Neural cell (in vitro differentiated cells): ENCODE data around the gene MUC5B. TPM values are rescaled to one million over a fixed set of nuclear protein-coding genes. Genes with fewer than 3 reads are reported as not detected.

Experiments
- H2AFZ ChIP-seq: fragments of 200-600, 300-800 bp; sonication (generic), shearing (Covaris generic); 2 replicates; pipeline ENCODE4 v1.6.0; 2014; ENCODE audit warnings: low read depth, mild to moderate bottlenecking, antibody characterized with exemption, low read length, moderate library complexity
- H3F3A ChIP-seq: fragments of 200-600 bp; shearing (Covaris generic); 2 replicates; pipeline ENCODE4 v1.6.1; 2016; ENCODE audit warnings: mild to moderate bottlenecking, moderate library complexity, mixed read lengths, antibody characterized with exemption, low read length; ENCODE audit not compliant: insufficient read depth, poor library complexity, severe bottlenecking
- H3K27ac ChIP-seq: fragments of 200-600, 300-800 bp; sonication (generic), shearing (Covaris generic); 2 replicates; pipeline ENCODE4 v1.5.1; 2014; ENCODE audit warnings: mild to moderate bottlenecking, low read length, moderate library complexity
- H3K27me3 ChIP-seq: fragments of 300-800, 200-600 bp; sonication (generic), shearing (Covaris generic); 2 replicates; pipeline ENCODE4 v1.6.0; 2014; ENCODE audit warnings: mild to moderate bottlenecking, low read depth, low read length, moderate library complexity; ENCODE audit not compliant: insufficient read depth
- H3K36me3 ChIP-seq: fragments of 300-800, 200-600 bp; sonication (generic), shearing (Covaris generic); 2 replicates; pipeline ENCODE4 v1.5.1; 2014; ENCODE audit warnings: mild to moderate bottlenecking, antibody characterized with exemption, low read length, moderate library complexity; ENCODE audit not compliant: insufficient read depth
- H3K4me2 ChIP-seq: fragments of 300-800, 200-600 bp; sonication (generic), shearing (Covaris generic); 2 replicates; pipeline ENCODE4 v1.6.0; 2014; ENCODE audit warnings: mild to moderate bottlenecking, low read length
- H3K4me3 ChIP-seq: fragments of 300-800, 200-600 bp; sonication (generic), shearing (Covaris generic); 2 replicates; pipeline ENCODE4 v1.5.1; 2014; ENCODE audit warnings: mild to moderate bottlenecking, low read length, moderate library complexity
- H3K79me2 ChIP-seq: fragments of 200-600 bp; shearing (Covaris generic); replicated peaks from 2 replicates; pipeline ENCODE4 v1.6.0; 2014; ENCODE audit warnings: mild to moderate bottlenecking, low read length, moderate library complexity; ENCODE audit not compliant: insufficient read depth
- H3K9ac ChIP-seq: fragments of 300-800, 200-600 bp; sonication (generic), shearing (Covaris generic); 2 replicates; pipeline ENCODE4 v1.6.1; 2016; ENCODE audit warnings: mild to moderate bottlenecking, low read length, mixed read lengths
- H3K9me2 ChIP-seq: fragments of 200-600 bp; shearing (Covaris generic); 2 replicates; pipeline ENCODE4 v1.6.1; 2016; ENCODE audit warnings: mild to moderate bottlenecking, low read length, mixed read lengths; ENCODE audit not compliant: insufficient read depth
- H3K9me3 ChIP-seq: fragments of 200-600, 300-800 bp; sonication (generic), shearing (Covaris generic); 2 replicates; pipeline ENCODE4 v1.6.1; 2016; ENCODE audit warnings: mild to moderate bottlenecking, mixed run types, low read length, moderate library complexity, mixed read lengths
- H4K20me1 ChIP-seq: fragments of 200-600 bp; shearing (Covaris generic); 2 replicates; pipeline ENCODE4 v1.6.1; 2016; ENCODE audit warnings: mild to moderate bottlenecking, mixed run types; ENCODE audit not compliant: insufficient read depth
- CTCF ChIP-seq: fragments of 450-650 bp; IDR thresholded peaks from 2 replicates; pipeline ENCODE4 v1.5.1; 2014; ENCODE audit warnings: antibody characterized with exemption, mild to moderate bottlenecking, moderate library complexity; ENCODE audit not compliant: poor library complexity, severe bottlenecking
- EP300 ChIP-seq: fragments of 450-650 bp; conservative IDR thresholded peaks from 2 replicates; pipeline ENCODE4 v1.6.1; 2014; ENCODE audit warnings: antibody characterized with exemption, mild to moderate bottlenecking, moderate library complexity; ENCODE audit not compliant: poor library complexity, severe bottlenecking
- EZH2 ChIP-seq: fragments of 200-600, 300-800 bp; shearing (Covaris generic), sonication (generic); IDR thresholded peaks from 2 replicates; pipeline ENCODE4 v1.6.1; 2014; ENCODE audit warnings: antibody characterized with exemption, low read length, borderline replicate concordance, mild to moderate bottlenecking; ENCODE audit not compliant: insufficient read depth, poor library complexity, severe bottlenecking
- MXI1 ChIP-seq: fragments of 450-650 bp; conservative IDR thresholded peaks from 2 replicates; pipeline ENCODE4 v1.6.1; 2014; ENCODE audit warnings: antibody characterized with exemption, mild to moderate bottlenecking; ENCODE audit not compliant: poor library complexity, severe bottlenecking
- POLR2AphosphoS5 ChIP-seq: IDR thresholded peaks from 2 replicates; pipeline ENCODE4 v1.6.1; 2012
- RAD21 ChIP-seq: fragments of 450-650 bp; conservative IDR thresholded peaks from 2 replicates; pipeline ENCODE4 v1.6.1; 2014; ENCODE audit warnings: antibody characterized with exemption, mild to moderate bottlenecking, moderate library complexity
- SMC3 ChIP-seq: fragments of 450-650 bp; conservative IDR thresholded peaks from 2 replicates; pipeline ENCODE4 v1.6.1; 2014; ENCODE audit warnings: antibody characterized with exemption, mild to moderate bottlenecking, moderate library complexity; ENCODE audit not compliant: poor library complexity
- TAF1 ChIP-seq: IDR thresholded peaks from 2 replicates; pipeline ENCODE4 v1.6.1; 2012; ENCODE audit warnings: low read depth
- polyA plus RNA-seq: library from polyadenylated mRNA; depleted of rRNA; stranded (reverse); fragments of >200 nt; gene quantifications from 2 replicates; pipeline ENCODE4 v1.2.3, GENCODE V29; 2014
- TF ChIP-seq, protein P1 (sequence below): IDR thresholded peaks from 2 replicates; pipeline ENCODE4 v1.6.1; 2012; ENCODE audit warnings: borderline replicate concordance

Gene MUC5B
- polyA plus RNA-seq, 1 donor from 2014 or later = not detected

DNA sequence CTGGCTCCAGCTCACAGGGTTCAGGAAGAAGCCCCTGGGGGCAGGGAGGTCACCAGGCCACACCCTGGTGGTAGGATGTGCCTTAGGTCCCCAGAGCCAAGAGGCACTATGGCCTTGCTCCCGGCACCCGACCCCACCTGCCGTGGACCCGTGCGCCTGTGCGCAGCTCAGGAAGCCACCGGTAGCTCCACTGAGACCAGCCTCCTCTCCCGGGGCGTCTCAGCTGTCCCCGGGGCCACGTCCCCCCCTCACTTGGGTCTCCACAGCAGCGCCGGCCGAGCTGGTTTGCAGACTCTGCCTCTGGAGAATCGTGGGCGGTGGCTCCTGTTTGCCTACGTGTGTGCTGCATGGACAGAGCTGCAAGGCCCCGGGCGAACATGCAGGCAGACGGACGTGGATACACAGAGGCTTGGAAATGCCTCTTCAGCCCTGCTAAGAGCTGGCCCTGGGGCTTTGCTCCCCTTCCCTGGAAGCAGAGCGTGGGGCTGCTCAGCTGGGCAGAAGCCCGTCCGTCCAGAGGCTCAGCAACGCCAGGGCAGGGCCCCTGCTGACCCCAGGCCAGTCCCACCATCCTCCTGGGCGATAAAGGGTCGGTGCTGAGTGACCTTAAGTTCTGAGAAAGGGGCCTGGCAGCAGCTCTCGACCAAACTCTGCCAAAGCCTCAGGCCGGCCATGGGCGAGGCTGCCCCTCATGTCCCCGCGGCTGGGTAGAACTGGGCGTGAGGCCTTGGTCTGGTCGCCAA, 15.3 kb upstream of the MUC5B start:
- H3K27ac ChIP-seq = no peak overlapping the region
- TF ChIP-seq EP300 (no peak), MXI1 (no peak), POLR2AphosphoS5 (no peak), CTCF (no peak), SMC3 (no peak), EZH2 (no peak), RAD21 (no peak), TAF1 (no peak)
- TF ChIP-seq, protein P1, sequence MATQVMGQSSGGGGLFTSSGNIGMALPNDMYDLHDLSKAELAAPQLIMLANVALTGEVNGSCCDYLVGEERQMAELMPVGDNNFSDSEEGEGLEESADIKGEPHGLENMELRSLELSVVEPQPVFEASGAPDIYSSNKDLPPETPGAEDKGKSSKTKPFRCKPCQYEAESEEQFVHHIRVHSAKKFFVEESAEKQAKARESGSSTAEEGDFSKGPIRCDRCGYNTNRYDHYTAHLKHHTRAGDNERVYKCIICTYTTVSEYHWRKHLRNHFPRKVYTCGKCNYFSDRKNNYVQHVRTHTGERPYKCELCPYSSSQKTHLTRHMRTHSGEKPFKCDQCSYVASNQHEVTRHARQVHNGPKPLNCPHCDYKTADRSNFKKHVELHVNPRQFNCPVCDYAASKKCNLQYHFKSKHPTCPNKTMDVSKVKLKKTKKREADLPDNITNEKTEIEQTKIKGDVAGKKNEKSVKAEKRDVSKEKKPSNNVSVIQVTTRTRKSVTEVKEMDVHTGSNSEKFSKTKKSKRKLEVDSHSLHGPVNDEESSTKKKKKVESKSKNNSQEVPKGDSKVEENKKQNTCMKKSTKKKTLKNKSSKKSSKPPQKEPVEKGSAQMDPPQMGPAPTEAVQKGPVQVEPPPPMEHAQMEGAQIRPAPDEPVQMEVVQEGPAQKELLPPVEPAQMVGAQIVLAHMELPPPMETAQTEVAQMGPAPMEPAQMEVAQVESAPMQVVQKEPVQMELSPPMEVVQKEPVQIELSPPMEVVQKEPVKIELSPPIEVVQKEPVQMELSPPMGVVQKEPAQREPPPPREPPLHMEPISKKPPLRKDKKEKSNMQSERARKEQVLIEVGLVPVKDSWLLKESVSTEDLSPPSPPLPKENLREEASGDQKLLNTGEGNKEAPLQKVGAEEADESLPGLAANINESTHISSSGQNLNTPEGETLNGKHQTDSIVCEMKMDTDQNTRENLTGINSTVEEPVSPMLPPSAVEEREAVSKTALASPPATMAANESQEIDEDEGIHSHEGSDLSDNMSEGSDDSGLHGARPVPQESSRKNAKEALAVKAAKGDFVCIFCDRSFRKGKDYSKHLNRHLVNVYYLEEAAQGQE = no peak
- no peaks in the 10 kb centered on the region for H3K79me2 ChIP-seq
- H3K9ac ChIP-seq = no peak overlapping the region
- H3K4me3 ChIP-seq = no peak overlapping the region
- H4K20me1 ChIP-seq = no peaks in the 10 kb centered on the region
- H3K36me3 ChIP-seq = no peaks in the 10 kb centered on the region
- no peaks in the 10 kb centered on the region for H3K27me3 ChIP-seq
- H3K9me3 ChIP-seq = peaks cover 8% of the 10 kb centered on the region
- no peaks in the 10 kb centered on the region for H3F3A ChIP-seq
- H3K4me2 ChIP-seq = no peak overlapping the region
- no peak overlapping the region for H2AFZ ChIP-seq
- H3K9me2 ChIP-seq = no peaks in the 10 kb centered on the region

DNA sequence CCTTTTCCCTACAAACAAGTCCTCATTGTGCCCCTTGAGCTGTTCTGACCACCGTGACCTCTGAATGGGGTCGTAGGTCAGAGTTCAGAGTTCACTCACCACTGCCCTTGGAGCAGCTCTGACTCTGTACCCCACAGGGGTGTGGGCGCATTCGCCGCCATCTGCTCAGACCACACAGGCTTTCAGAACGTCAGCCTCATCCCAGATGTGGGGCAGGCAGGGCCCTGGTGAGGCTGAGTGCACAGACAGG, 14.8 kb upstream of the MUC5B start:
- no peaks in the 10 kb centered on the region for H4K20me1 ChIP-seq
- H3K36me3 ChIP-seq = no peaks in the 10 kb centered on the region
- no peaks in the 10 kb centered on the region for H3F3A ChIP-seq
- H3K9me2 ChIP-seq = no peaks in the 10 kb centered on the region
- H3K4me2 ChIP-seq = no peak overlapping the region
- H3K9me3 ChIP-seq = peaks cover 8% of the 10 kb centered on the region
- no peak overlapping the region for H3K4me3 ChIP-seq
- TF ChIP-seq, protein P1 = no peak
- TF ChIP-seq EZH2 (no peak), EP300 (no peak), RAD21 (no peak), SMC3 (no peak), MXI1 (no peak), CTCF (no peak), TAF1 (no peak), POLR2AphosphoS5 (no peak)
- no peak overlapping the region for H3K27ac ChIP-seq
- H3K27me3 ChIP-seq = no peaks in the 10 kb centered on the region
- no peak overlapping the region for H3K9ac ChIP-seq
- H3K79me2 ChIP-seq = no peaks in the 10 kb centered on the region
- H2AFZ ChIP-seq = no peak overlapping the region
